Mesothelial cell of epicardium (in vitro differentiated cells): ENCODE measurements around the gene AMHR2. TPM values are rescaled to one million over a fixed set of nuclear protein-coding genes. Genes with fewer than 3 reads are reported as not detected.
"Not testable (repeated sequence)": the region's sequence is repeated elsewhere in the genome, so short reads cannot be mapped to it uniquely, and the experiment has no call there.

Source experiments
- DNase-seq, 2 experiments: peaks; one replicate each; pipeline ENCODE4 v3.0.0; 2021; ENCODE audit warnings: low spot score in 2 of 2; ENCODE audit not compliant: unreplicated experiment in 2 of 2
- H3K27ac Mint-ChIP-seq: 2 replicates; pipeline ENCODE4 v1.8.0; 2021; ENCODE audit warnings: mixed read lengths
- H3K27me3 Mint-ChIP-seq: 2 replicates; pipeline ENCODE4 v1.8.0; 2021; ENCODE audit warnings: low read depth, mixed read lengths
- H3K36me3 Mint-ChIP-seq: 2 replicates; pipeline ENCODE4 v1.8.0; 2021; ENCODE audit warnings: mixed read lengths
- H3K4me1 Mint-ChIP-seq: 2 replicates; pipeline ENCODE4 v1.8.0; 2021; ENCODE audit warnings: mixed read lengths
- H3K4me3 Mint-ChIP-seq: 2 replicates; pipeline ENCODE4 v1.8.0; 2021; ENCODE audit warnings: mild to moderate bottlenecking, moderate library complexity, mixed read lengths
- H3K9me3 Mint-ChIP-seq: 2 replicates; pipeline ENCODE4 v1.8.0; 2021; ENCODE audit warnings: mixed read lengths
- total RNA-seq: library from RNA; stranded (reverse); gene quantifications from 3 replicates; pipeline ENCODE4 v1.2.1, GENCODE V29; 2021
- TF ChIP-seq, protein P1 (sequence below): fragments of 200-600 bp; sonication (generic); IDR thresholded peaks from one replicate; pipeline ENCODE4 v1.5.0; 2021; ENCODE audit warnings: antibody characterized with exemption; ENCODE audit not compliant: unreplicated experiment

Gene AMHR2
- total RNA-seq, 1 donor from 2014 or later = 11.1 TPM

- Mint-ChIP-seq H3K27ac (peak within 1 kb of the TSS; percentile 100), H3K9me3 (no peaks in the 10 kb centered on the region), H3K36me3 (peaks cover 10% of the 10 kb centered on the region), H3K4me1 (peaks cover 34% of the 10 kb centered on the region), H3K4me3 (peak within 1 kb of the TSS; percentile 93), H3K27me3 (no peaks in the 10 kb centered on the region)
- peak; percentile 74 to 98 for DNase-seq
- TF ChIP-seq, protein P1, sequence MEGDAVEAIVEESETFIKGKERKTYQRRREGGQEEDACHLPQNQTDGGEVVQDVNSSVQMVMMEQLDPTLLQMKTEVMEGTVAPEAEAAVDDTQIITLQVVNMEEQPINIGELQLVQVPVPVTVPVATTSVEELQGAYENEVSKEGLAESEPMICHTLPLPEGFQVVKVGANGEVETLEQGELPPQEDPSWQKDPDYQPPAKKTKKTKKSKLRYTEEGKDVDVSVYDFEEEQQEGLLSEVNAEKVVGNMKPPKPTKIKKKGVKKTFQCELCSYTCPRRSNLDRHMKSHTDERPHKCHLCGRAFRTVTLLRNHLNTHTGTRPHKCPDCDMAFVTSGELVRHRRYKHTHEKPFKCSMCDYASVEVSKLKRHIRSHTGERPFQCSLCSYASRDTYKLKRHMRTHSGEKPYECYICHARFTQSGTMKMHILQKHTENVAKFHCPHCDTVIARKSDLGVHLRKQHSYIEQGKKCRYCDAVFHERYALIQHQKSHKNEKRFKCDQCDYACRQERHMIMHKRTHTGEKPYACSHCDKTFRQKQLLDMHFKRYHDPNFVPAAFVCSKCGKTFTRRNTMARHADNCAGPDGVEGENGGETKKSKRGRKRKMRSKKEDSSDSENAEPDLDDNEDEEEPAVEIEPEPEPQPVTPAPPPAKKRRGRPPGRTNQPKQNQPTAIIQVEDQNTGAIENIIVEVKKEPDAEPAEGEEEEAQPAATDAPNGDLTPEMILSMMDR = no peak
Observed at GRCh38 chr12:53380104-53380793, 43.4 kb upstream of the AMHR2 start, which contains the start of gene SP1. TSS of gene SP1 (plus strand) at chr12:53380176. CDS start at chr12:53380292, 116 bp downstream.

DNA sequence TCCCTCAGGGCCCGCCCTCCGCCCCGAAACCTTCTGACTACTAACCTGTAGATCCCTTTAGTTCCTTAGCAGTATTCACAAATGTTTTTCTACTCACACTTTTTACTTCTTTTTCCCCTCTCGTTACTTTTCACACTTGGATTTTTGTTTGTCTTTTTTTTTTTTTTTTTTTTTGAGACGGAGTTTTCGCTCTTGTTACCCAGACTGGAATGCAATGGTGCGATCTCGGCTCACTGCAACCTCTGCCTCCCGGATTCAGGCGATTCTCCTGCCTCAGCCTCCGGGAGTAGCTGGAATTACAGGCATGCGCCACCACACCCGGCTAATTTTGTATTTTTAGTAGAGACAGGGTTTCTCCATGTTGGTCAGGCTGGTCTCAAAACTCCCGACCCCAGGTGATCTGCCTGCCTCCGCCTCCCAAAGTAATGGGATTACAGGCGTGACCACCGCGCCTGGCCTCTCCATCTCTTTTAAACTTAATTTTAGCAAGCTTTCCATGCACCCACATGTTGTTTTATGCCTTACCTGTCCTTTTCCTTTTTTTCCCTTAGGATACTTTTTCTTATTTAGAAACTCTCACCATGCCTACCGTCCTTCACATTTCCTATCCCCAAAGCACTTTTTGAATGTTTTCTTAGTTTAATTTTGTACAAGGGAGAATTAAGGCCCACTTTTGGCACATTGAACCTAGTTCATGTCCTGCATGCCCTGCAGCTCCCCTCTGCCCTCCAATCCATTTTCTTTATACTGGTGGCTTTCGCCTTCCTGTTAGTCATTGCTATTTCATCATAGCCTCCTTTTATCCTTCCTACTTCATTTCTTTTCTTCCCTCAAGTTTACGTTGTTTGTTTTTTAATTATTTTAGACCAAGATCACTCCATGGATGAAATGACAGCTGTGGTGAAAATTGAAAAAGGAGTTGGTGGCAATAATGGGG is 42.6 kb upstream of the AMHR2 start:
- no peaks in the 10 kb centered on the region for H3K27me3 Mint-ChIP-seq
- H3K4me1 Mint-ChIP-seq = peaks cover 37% of the 10 kb centered on the region
- peak in 1 of 2 experiments; percentile 58 for DNase-seq
- peak overlapping the region; percentile 93 for H3K4me3 Mint-ChIP-seq
- TF ChIP-seq, protein P1 = no peak
- H3K27ac Mint-ChIP-seq = peak overlapping the region; percentile 100
- H3K9me3 Mint-ChIP-seq = no peaks in the 10 kb centered on the region
- H3K36me3 Mint-ChIP-seq = peaks cover 12% of the 10 kb centered on the region

- no peak for DNase-seq
- Mint-ChIP-seq H3K4me3 (peak overlapping the region; percentile 93), H3K9me3 (no peaks in the 10 kb centered on the region), H3K36me3 (peaks cover 14% of the 10 kb centered on the region), H3K27ac (peak overlapping the region; percentile 100), H3K4me1 (peaks cover 45% of the 10 kb centered on the region), H3K27me3 (no peaks in the 10 kb centered on the region)
- TF ChIP-seq, protein P1 = peak; percentile 12
Observed at GRCh38 chr12:53381731-53382630, 41.7 kb upstream of the AMHR2 start.

DNA sequence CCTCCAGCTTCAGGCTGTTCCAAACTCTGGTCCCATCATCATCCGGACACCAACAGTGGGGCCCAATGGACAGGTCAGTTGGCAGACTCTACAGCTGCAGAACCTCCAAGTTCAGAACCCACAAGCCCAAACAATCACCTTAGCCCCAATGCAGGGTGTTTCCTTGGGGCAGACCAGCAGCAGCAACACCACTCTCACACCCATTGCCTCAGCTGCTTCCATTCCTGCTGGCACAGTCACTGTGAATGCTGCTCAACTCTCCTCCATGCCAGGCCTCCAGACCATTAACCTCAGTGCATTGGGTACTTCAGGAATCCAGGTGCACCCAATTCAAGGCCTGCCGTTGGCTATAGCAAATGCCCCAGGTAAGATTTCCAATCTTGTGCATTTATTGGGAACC is 40.4 kb upstream of the AMHR2 start:
- Mint-ChIP-seq H3K27ac (peak overlapping the region; percentile 60), H3K27me3 (no peaks in the 10 kb centered on the region), H3K9me3 (no peaks in the 10 kb centered on the region), H3K4me1 (peaks cover 56% of the 10 kb centered on the region), H3K36me3 (peaks cover 18% of the 10 kb centered on the region), H3K4me3 (peak overlapping the region; percentile 93)
- TF ChIP-seq, protein P1 = no peak
- no peak for DNase-seq

DNA sequence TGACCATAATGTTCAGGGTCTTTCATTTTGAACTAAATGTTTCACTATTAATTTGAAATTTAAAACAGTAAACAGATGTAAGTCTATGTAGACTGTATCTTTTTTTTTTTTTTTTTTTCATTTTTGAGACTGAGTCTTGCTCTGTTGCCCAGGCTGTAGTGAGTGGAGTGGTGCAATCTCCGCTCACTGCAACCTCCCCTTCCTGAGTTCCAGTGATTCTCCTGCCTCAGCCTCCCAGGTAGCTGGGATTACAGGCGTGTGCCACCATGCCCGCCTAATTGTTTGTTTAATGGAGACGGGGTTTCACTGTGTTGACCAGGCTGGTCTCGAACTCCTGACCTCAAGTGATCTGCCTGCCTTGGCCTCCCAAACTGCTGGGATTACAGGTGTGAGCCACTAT is 37.3 kb upstream of the AMHR2 start:
- peak overlapping the region; percentile 86 for H3K27ac Mint-ChIP-seq
- H3K36me3 Mint-ChIP-seq = peaks cover 18% of the 10 kb centered on the region
- not testable (repeated sequence) for H3K27me3 Mint-ChIP-seq, H3K9me3 Mint-ChIP-seq, DNase-seq
- peaks cover 73% of the 10 kb centered on the region for H3K4me1 Mint-ChIP-seq
- peak overlapping the region; percentile 61 for H3K4me3 Mint-ChIP-seq
